ENCODE measurements around the gene LAG3. TPM values are rescaled to one million over a fixed set of nuclear protein-coding genes. Genes with fewer than 3 reads are reported as not detected.

The LAG3 gene
- total and polyA plus RNA-seq, 10 of the 15 experiments (the other 5 are each of a cell fraction or from before 2014, with no cell fraction given), result 0.52 to 4.2 (median 1.0) TPM; not detected in 1

GRCh38 chr12:6764011-6764828 lies 8.1 kb upstream of the LAG3 start (continued):
- no peak for TF ChIP-seq E4F1 (IDR thresholded peaks at IDR 0.05; ENCODE audit: borderline replicate concordance, partially characterized antibody)
- peak; percentile 44 to 65; a peak in 3 of 4 replicates for TF ChIP-seq BHLHE40 (IDR thresholded peaks at IDR 0.05; ENCODE audit: borderline replicate concordance in 1 of 2, low read depth in 2 of 2, low read length in 1 of 2)
- no peak for TF ChIP-seq ZSCAN29 (IDR thresholded peaks at IDR 0.05)
- peak; percentile 97 for TF ChIP-seq BMI1 (IDR thresholded peaks at IDR 0.05; ENCODE audit: borderline replicate concordance)
- TF ChIP-seq IKZF1 (conservative IDR thresholded peaks at IDR 0.05), result peak; percentile 73
- no peak for TF ChIP-seq HSF1 (IDR thresholded peaks at IDR 0.05; ENCODE audit: low read depth, low read length)
- peak; percentile 78; the same call in 1 of the 2 replicates for TF ChIP-seq FOXM1 (IDR thresholded peaks at IDR 0.05; ENCODE audit: low read depth, low read length)
- no peak for TF ChIP-seq PML (IDR thresholded peaks at IDR 0.05; ENCODE audit: low read length)
- TF ChIP-seq SPI1 (IDR thresholded peaks at IDR 0.05; ENCODE audit: borderline replicate concordance, insufficient read depth, low read depth, low read length), result peak; percentile 16; the same call in 1 of the 2 replicates
- TF ChIP-seq ZNF274 (IDR thresholded peaks at IDR 0.05; ENCODE audit: insufficient read depth, insufficient read length), result no peak
- TF ChIP-seq NR2C1 (IDR thresholded peaks at IDR 0.05), result no peak
- TF ChIP-seq, protein P1, sequence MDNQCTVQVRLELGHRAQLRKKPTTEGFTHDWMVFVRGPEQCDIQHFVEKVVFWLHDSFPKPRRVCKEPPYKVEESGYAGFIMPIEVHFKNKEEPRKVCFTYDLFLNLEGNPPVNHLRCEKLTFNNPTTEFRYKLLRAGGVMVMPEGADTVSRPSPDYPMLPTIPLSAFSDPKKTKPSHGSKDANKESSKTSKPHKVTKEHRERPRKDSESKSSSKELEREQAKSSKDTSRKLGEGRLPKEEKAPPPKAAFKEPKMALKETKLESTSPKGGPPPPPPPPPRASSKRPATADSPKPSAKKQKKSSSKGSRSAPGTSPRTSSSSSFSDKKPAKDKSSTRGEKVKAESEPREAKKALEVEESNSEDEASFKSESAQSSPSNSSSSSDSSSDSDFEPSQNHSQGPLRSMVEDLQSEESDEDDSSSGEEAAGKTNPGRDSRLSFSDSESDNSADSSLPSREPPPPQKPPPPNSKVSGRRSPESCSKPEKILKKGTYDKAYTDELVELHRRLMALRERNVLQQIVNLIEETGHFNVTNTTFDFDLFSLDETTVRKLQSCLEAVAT (IDR thresholded peaks at IDR 0.05), result 0 out of 2 replicates have a peak, but pooled peaks have one; percentile 47
- no peak for TF ChIP-seq USF1 (IDR thresholded peaks at IDR 0.05; ENCODE audit: borderline replicate concordance, extremely low read length, insufficient read depth, low read depth, low read length)
- peak; percentile 75 for TF ChIP-seq NBN (IDR thresholded peaks at IDR 0.05)
- TF ChIP-seq KLF5 (IDR thresholded peaks at IDR 0.05; ENCODE audit: partially characterized antibody), result peak; percentile 32
- no peak for TF ChIP-seq RAD51 (IDR thresholded peaks at IDR 0.05)
- TF ChIP-seq BCLAF1 (IDR thresholded peaks at IDR 0.05), result no peak
- TF ChIP-seq RFX5 (IDR thresholded peaks at IDR 0.05; ENCODE audit: low read depth, low read length), result peak; percentile 100
- TF ChIP-seq POLR2AphosphoS5 (IDR thresholded peaks at IDR 0.05; ENCODE audit: low read length), result no peak; the same call in 1 of the 2 replicates
- TF ChIP-seq RCOR1 (conservative IDR thresholded peaks at IDR 0.05; ENCODE audit: low read depth, low read length), result no peak

Data from GM12878 (cell line).